Heart right ventricle (tissue), 16 donors: ENCODE data around the gene ABCG5. TPM values are rescaled to one million over a fixed set of nuclear protein-coding genes. Genes with fewer than 3 reads are reported as not detected.
A peak's percentile ranks its signal among the peaks of the same experiment; 100 is the strongest.

Experiments used
- ATAC-seq, 8 donors: fragments of 200-7000 bp; cut with Tn5 transposase; one replicate each; pipeline ENCODE4 v1.9.1; 2020; ENCODE audit warnings: mild to moderate bottlenecking in 8 of 8, moderate library complexity in 8 of 8, moderate number of reproducible peaks in 1 of 8
- DNase-seq, 2 donors: peaks; one replicate each; pipeline ENCODE4 v3.0.0-alpha.2; 2020
- H3K27ac ChIP-seq, 10 donors: fragments of 200-600 bp; sonication (generic) in 2 of 10; one replicate each; pipeline versions ENCODE4 v1.5.0 to v1.8.0; 2020 to 2022; ENCODE audit warnings: mild to moderate bottlenecking in 3 of 10
- H3K27me3 ChIP-seq, 7 donors: fragments of 200-600 bp; one replicate each; pipeline ENCODE4 v1.8.0; 2021 to 2022; ENCODE audit warnings: mild to moderate bottlenecking in 2 of 7
- H3K36me3 ChIP-seq, 9 donors: fragments of 200-600 bp; sonication (generic) in 1 of 9; one replicate each; pipeline versions ENCODE4 v1.5.0 to v1.8.0; 2020 to 2022; ENCODE audit warnings: mild to moderate bottlenecking in 2 of 9
- H3K4me1 ChIP-seq, 9 donors: fragments of 200-600 bp; sonication (generic) in 1 of 9; one replicate each; pipeline versions ENCODE4 v1.5.0 to v1.8.0; 2020 to 2022; ENCODE audit warnings: mild to moderate bottlenecking in 4 of 9
- H3K4me3 ChIP-seq, 10 donors: fragments of 200-600 bp; sonication (generic) in 2 of 10; one replicate each; pipeline versions ENCODE4 v1.5.0 to v1.8.0; 2020 to 2022; ENCODE audit warnings: mild to moderate bottlenecking in 7 of 10, moderate library complexity in 2 of 10
- H3K9me3 ChIP-seq, 11 donors: fragments of 200-600 bp in 10 of 11; sonication (generic) in 2 of 11; one replicate each; pipeline versions ENCODE4 v1.5.0 to v1.8.0; 2013 to 2022; ENCODE audit warnings: mild to moderate bottlenecking in 2 of 11, control low read depth in 1 of 11, moderate library complexity in 1 of 11
- CTCF ChIP-seq, 9 donors: fragments of 200-600 bp; sonication (generic) in 2 of 9; IDR thresholded peaks; one replicate each; pipeline versions ENCODE4 v1.5.0 to v1.8.0; 2021 to 2022; ENCODE audit warnings: antibody characterized with exemption in 9 of 9, mild to moderate bottlenecking in 5 of 9, moderate library complexity in 1 of 9
- WGBS, 2 donors: extraction: QIAGEN DNeasy Blood & Tissue Kit; methylation state at CpG; one replicate each; pipeline ENCODE4 v1.1.7; 2013; ENCODE audit warnings: inconsistent platforms in 1 of 2; 5-methylcytosine and 5-hydroxymethylcytosine counted together
- intact Hi-C, 10 donors: fragments of 100-400 bp; cut with DNase I; formaldehyde crosslinking; loops; one replicate each; pipeline versions ENCODE4 v1.11.1 to v1.14.2; 2022
- polyA plus RNA-seq, 2 donors: library from polyadenylated mRNA; stranded (reverse); fragments of 200-250 nt; gene quantifications; one replicate each; pipeline ENCODE4 v1.2.3, GENCODE V29; 2013
- total RNA-seq, 10 donors: library from RNA; stranded (reverse); fragmentation: NEBNext Ultra II Directional in 3 of 10; extraction: Animal tissue kit (Norgen Biotek cat#: 25700) in 3 of 10; gene quantifications; one replicate each; pipeline versions ENCODE4 v1.2.1 to v1.2.4, GENCODE V29; 2021 to 2023
- donor health status: Arrhythmogenic right ventricular cardiomyopathy.
- donor health status: ischemic (EF 13 %, LVEDD 7.1; RV severe dilation, severe dysfunction).
- donor health status: healthy with polysubstance abuse.
- donor health status: DM: no; HTN: yes; CAD: no.
- donor health status: DM: no; HTN: no; CAD: no.
- donor health status: ischemic (EF 25% LVEDD 6.9; RV normal size, moderate dysfunction).
- donor health status: ischemic (EF 25% LVEDD 5.7; RV mildly dilated, moderate dysfunction).
- donor health status: healthy.
- donor health status: DM: yes; HTN: yes; CAD: no.
- donor health status: Ischemic cardiomyopathy.
- donor health status: ischemic (EF 35%, LVEDD 5.7; RV mildly dilated, moderate dysfunction).
- donor health status: nonischemic (EF 11% LVEDD 7.7; RV severe dilation, severe dysfunction).
- donor health status: DM: yes; HTN: yes; CAD: no.
- donor health status: PGD.
- donor health status: ischemic (EF 29% LVEDD 5.4; RV normal size, mild dysfunction).
- donor health status: nonischemic (EF 23%, LVEDD 6.1; RV moderate dilation, normal function).

ABCG5 gene
- total and polyA plus RNA-seq, 12 donors: 0.13 TPM; not detected in 11

GRCh38 chr2:43851011-43851980, 12.7 kb upstream of the ABCG5 start:
- no peak for TF ChIP-seq CTCF (IDR thresholded peaks at IDR 0.05)
- WGBS, 2 donors: 85 to 87% methylated on average over 20 of the region's 20 CpGs
- DNase-seq: no peak
- H3K27ac ChIP-seq: no peak overlapping the region
- ATAC-seq: peak in 1 of 8 donors; percentile 55
- no peaks in the 10 kb centered on the region for H3K36me3 ChIP-seq
- no peak overlapping the region for H3K4me3 ChIP-seq
- intact Hi-C loops: no loop called here
- H3K4me1 ChIP-seq: no peaks in the 10 kb centered on the region
- H3K27me3 ChIP-seq: peaks cover 0 to 63% (median 39%) of the 10 kb centered on the region in 7 donors
- no peaks in the 10 kb centered on the region for H3K9me3 ChIP-seq

- H3K9me3 ChIP-seq: no peaks in the 10 kb centered on the region
- ATAC-seq: no peak
- H3K27me3 ChIP-seq: peaks cover 0 to 38% (median 11%) of the 10 kb centered on the region in 7 donors
- no peak overlapping the region for H3K27ac ChIP-seq
- H3K36me3 ChIP-seq: no peaks in the 10 kb centered on the region
- TF ChIP-seq CTCF (IDR thresholded peaks at IDR 0.05): no peak
- no peak for DNase-seq
- 70 to 72% methylated on average over 1 of the region's 1 CpG for WGBS, 2 donors
- H3K4me1 ChIP-seq: no peaks in the 10 kb centered on the region
- no peak overlapping the region for H3K4me3 ChIP-seq
- intact Hi-C loops: no loop called here
Measured at GRCh38 chr2:43848214-43848613, 9.6 kb upstream of the ABCG5 start.

DNA sequence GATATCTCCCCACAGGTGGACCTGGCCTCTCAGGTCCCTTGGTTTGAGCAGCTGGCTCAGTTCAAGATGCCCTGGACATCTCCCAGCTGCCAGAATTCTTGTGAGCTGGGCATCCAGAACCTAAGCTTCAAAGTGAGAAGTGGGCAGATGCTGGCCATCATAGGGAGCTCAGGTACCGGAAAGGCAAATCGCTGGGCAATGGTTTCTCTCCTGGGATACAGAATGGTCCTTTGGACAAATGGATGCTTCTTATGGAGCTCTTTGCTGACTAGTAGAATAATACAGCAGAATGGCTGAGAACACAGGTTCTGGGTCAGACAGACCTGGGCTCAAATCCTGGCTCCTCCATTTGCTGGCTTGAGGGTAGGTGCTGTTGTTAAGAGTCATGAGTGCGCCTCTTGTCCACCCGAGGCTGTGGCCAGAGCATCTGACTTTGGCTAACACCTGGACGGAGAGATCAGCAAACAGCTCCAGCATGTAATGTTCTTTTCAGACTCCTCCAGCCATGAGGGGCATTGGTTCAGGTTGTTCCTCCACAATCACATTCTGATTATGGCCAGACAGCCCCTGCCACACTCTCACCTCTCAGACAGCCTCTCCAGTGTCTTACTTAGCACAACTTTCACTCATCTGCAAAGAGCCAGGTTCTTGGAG, 7.6 kb upstream of the ABCG5 start:
- no peak for DNase-seq
- Histone ChIP-seq H3K4me3 (no peak overlapping the region), H3K9me3 (no peaks in the 10 kb centered on the region), H3K36me3 (no peaks in the 10 kb centered on the region), H3K27ac (no peak overlapping the region), H3K4me1 (no peaks in the 10 kb centered on the region), H3K27me3 (peaks cover 0 to 21% (median 2%) of the 10 kb centered on the region in 7 donors)
- intact Hi-C loops: no loop called here
- ATAC-seq: no peak
- 85 to 89% methylated on average over 5 of the region's 5 CpGs for WGBS, 2 donors
- TF ChIP-seq CTCF (IDR thresholded peaks at IDR 0.05): no peak

DNA sequence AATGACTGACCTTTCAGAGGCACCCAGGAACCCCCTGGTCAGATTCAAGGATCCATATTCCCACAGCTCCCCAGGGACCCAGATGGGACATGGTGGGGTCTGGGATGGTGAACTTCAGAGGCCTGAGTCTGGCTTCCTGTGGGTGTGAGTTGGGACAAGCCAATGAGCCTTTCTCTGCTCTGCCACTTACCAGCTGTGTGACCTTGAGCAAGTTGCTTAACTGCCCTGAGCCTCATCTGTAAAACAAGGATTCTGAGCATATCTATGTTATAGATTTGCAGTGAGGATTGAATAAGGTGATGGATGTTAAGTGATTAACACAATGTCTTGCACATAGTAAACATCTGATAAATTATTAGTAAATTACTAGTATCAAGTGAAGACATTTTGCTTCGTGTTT, 6.5 kb upstream of the ABCG5 start:
- intact Hi-C loops: no loop called here
- H3K9me3 ChIP-seq: no peaks in the 10 kb centered on the region

More for the DNA sequence above, 6.5 kb upstream of the ABCG5 start:
- no peak for DNase-seq
- no peaks in the 10 kb centered on the region for H3K4me1 ChIP-seq
- TF ChIP-seq CTCF (IDR thresholded peaks at IDR 0.05): no peak
- no peak for ATAC-seq
- H3K4me3 ChIP-seq: no peak overlapping the region
- H3K27me3 ChIP-seq: peaks cover 0 to 19% (median 0%) of the 10 kb centered on the region in 7 donors
- no peaks in the 10 kb centered on the region for H3K36me3 ChIP-seq
- H3K27ac ChIP-seq: no peak overlapping the region
- 71 to 97% methylated on average over 1 of the region's 1 CpG for WGBS, 2 donors
